ENCODE data around the gene ENDOV. TPM values are rescaled to one million over a fixed set of nuclear protein-coding genes. Genes with fewer than 3 reads are reported as not detected.

The ENDOV gene
- total and polyA plus RNA-seq, 4 donors = 5.7 to 11.9 (median 8.3) TPM

DNA sequence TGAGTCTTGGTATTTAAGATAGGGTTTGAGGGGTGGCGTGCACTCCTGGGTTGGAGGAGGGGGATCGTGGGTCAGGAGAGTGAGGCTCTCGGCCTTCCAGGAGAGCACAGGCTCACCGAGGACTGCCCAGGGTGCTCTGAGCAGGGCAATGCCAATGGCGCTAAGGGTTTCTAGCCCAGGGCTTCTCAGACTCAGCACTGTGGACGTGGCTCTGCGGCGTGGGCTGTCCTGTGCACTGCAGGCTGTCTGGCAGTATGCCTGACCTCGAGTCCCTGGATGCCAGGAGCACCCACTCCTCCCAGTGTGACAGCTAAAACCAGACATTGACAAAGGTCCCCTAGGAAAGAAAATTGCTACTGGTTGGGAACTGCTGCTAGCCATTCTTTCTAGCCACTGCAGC lies 37.2 kb upstream of the ENDOV start:
- Histone ChIP-seq H3K27ac (ENCODE audit: low read depth in 1 of 2, low read length in 2 of 2) (no peak overlapping the region), H3K4me1 (ENCODE audit: control insufficient read depth in 4 of 4, insufficient read depth in 4 of 4, low read length in 3 of 4) (no peaks in the 10 kb centered on the region), H3K36me3 (ENCODE audit: control insufficient read depth in 4 of 4, insufficient read depth in 3 of 4, low read depth in 1 of 4, low read length in 3 of 4) (peaks cover 28 to 96% (median 81%) of the 10 kb centered on the region in 4 donors), H3K4me3 (ENCODE audit: low read depth in 1 of 3, low read length in 3 of 3) (no peak overlapping the region), H3K27me3 (ENCODE audit: control insufficient read depth in 4 of 4, insufficient read depth in 4 of 4, low read length in 3 of 4) (no peaks in the 10 kb centered on the region), H3K9ac (ENCODE audit: low read depth in 1 of 2, low read length in 2 of 2) (no peak overlapping the region), H3K9me3 (ENCODE audit: control insufficient read depth in 4 of 4, low read length in 3 of 4) (no peaks in the 10 kb centered on the region)
- 96% methylated on average over 9 of the region's 9 CpGs for WGBS
- no peak for TF ChIP-seq YY1 (IDR thresholded peaks at IDR 0.05)
- TF ChIP-seq RXRA (IDR thresholded peaks at IDR 0.05) = no peak
- no peak for TF ChIP-seq SP1 (IDR thresholded peaks at IDR 0.05)
- no peak for DNase-seq (ENCODE audit: low spot score)

DNA sequence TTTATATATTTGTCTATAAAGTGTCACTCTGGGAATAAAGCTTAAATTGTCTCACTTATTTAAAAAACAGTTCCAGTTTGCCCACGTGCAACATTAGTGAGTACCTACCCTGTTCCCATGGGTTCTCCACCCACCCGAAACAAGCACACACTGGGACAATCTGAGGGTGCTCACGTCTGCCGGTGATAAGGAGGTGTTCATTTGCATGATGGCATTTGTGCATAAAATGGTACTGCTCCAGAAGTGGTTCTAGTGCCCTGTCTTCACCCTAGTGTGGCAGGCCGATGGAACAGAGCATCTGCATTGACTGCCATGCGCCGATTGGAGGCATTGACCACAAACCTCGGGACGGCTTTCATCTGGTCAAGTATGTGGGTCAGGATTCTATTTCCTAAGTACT lies 35.6 kb upstream of the ENDOV start:
- H3K36me3 ChIP-seq (ENCODE audit: control insufficient read depth in 4 of 4, insufficient read depth in 3 of 4, low read depth in 1 of 4, low read length in 3 of 4) = peaks cover 18 to 98% (median 85%) of the 10 kb centered on the region in 4 donors
- no peaks in the 10 kb centered on the region for H3K27me3 ChIP-seq (ENCODE audit: control insufficient read depth in 4 of 4, insufficient read depth in 4 of 4, low read length in 3 of 4)
- DNase-seq (ENCODE audit: low spot score) = no peak
- no peak for TF ChIP-seq NR2F2 (IDR thresholded peaks at IDR 0.05)
- no peak for TF ChIP-seq RAD21 (IDR thresholded peaks at IDR 0.05)
- TF ChIP-seq FOXA2 (IDR thresholded peaks at IDR 0.05) = no peak
- no peak for TF ChIP-seq HNF4A (conservative IDR thresholded peaks at IDR 0.05)
- TF ChIP-seq, protein P1, sequence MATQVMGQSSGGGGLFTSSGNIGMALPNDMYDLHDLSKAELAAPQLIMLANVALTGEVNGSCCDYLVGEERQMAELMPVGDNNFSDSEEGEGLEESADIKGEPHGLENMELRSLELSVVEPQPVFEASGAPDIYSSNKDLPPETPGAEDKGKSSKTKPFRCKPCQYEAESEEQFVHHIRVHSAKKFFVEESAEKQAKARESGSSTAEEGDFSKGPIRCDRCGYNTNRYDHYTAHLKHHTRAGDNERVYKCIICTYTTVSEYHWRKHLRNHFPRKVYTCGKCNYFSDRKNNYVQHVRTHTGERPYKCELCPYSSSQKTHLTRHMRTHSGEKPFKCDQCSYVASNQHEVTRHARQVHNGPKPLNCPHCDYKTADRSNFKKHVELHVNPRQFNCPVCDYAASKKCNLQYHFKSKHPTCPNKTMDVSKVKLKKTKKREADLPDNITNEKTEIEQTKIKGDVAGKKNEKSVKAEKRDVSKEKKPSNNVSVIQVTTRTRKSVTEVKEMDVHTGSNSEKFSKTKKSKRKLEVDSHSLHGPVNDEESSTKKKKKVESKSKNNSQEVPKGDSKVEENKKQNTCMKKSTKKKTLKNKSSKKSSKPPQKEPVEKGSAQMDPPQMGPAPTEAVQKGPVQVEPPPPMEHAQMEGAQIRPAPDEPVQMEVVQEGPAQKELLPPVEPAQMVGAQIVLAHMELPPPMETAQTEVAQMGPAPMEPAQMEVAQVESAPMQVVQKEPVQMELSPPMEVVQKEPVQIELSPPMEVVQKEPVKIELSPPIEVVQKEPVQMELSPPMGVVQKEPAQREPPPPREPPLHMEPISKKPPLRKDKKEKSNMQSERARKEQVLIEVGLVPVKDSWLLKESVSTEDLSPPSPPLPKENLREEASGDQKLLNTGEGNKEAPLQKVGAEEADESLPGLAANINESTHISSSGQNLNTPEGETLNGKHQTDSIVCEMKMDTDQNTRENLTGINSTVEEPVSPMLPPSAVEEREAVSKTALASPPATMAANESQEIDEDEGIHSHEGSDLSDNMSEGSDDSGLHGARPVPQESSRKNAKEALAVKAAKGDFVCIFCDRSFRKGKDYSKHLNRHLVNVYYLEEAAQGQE (IDR thresholded peaks at IDR 0.05) = no peak
- TF ChIP-seq RXRA (IDR thresholded peaks at IDR 0.05) = no peak
- no peak for TF ChIP-seq YY1 (IDR thresholded peaks at IDR 0.05)
- TF ChIP-seq, protein P2, sequence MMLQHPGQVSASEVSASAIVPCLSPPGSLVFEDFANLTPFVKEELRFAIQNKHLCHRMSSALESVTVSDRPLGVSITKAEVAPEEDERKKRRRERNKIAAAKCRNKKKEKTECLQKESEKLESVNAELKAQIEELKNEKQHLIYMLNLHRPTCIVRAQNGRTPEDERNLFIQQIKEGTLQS (IDR thresholded peaks at IDR 0.05) = no peak
- no peaks in the 10 kb centered on the region for H3K9me3 ChIP-seq (ENCODE audit: control insufficient read depth in 4 of 4, low read length in 3 of 4)
- H3K27ac ChIP-seq (ENCODE audit: low read depth in 1 of 2, low read length in 2 of 2) = no peak overlapping the region
- H3K4me3 ChIP-seq (ENCODE audit: low read depth in 1 of 3, low read length in 3 of 3) = no peak overlapping the region
- 94% methylated on average over 9 of the region's 9 CpGs for WGBS
- H3K4me1 ChIP-seq (ENCODE audit: control insufficient read depth in 4 of 4, insufficient read depth in 4 of 4, low read length in 3 of 4) = no peaks in the 10 kb centered on the region
- no peak overlapping the region for H3K9ac ChIP-seq (ENCODE audit: low read depth in 1 of 2, low read length in 2 of 2)

DNA sequence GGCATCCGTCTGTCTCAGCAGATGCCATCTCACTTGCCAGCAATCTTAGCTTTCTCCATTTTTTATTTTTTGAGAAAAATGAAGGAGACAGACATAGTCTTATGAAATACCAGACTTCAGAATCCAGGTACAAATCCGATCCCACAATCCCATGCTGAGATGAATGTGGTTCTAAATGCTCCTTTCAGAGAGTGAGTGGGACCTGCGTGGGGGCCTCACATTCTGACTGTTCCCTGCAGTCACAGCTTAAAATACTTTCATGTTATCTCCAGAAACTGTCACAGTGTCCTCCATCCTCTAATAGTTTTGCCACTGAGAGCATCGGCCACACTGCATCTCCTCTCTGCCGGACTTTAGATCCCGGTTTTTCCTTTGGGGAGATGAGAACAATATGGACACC lies 34.9 kb upstream of the ENDOV start:
- WGBS = 97% methylated on average over 6 of the region's 6 CpGs
- Histone ChIP-seq H3K27me3 (ENCODE audit: control insufficient read depth in 4 of 4, insufficient read depth in 4 of 4, low read length in 3 of 4) (no peaks in the 10 kb centered on the region), H3K9me3 (ENCODE audit: control insufficient read depth in 4 of 4, low read length in 3 of 4) (no peaks in the 10 kb centered on the region), H3K27ac (ENCODE audit: low read depth in 1 of 2, low read length in 2 of 2) (no peak overlapping the region), H3K4me3 (ENCODE audit: low read depth in 1 of 3, low read length in 3 of 3) (no peak overlapping the region), H3K36me3 (ENCODE audit: control insufficient read depth in 4 of 4, insufficient read depth in 3 of 4, low read depth in 1 of 4, low read length in 3 of 4) (peaks cover 20 to 97% (median 85%) of the 10 kb centered on the region in 4 donors), H3K4me1 (ENCODE audit: control insufficient read depth in 4 of 4, insufficient read depth in 4 of 4, low read length in 3 of 4) (no peaks in the 10 kb centered on the region), H3K9ac (ENCODE audit: low read depth in 1 of 2, low read length in 2 of 2) (no peak overlapping the region)
- DNase-seq (ENCODE audit: low spot score) = no peak
- no peak for TF ChIP-seq FOXA2 (IDR thresholded peaks at IDR 0.05)
- TF ChIP-seq SP1 (IDR thresholded peaks at IDR 0.05) = no peak
- TF ChIP-seq NR2F2 (IDR thresholded peaks at IDR 0.05) = no peak
- no peak for TF ChIP-seq TAF1 (conservative IDR thresholded peaks at IDR 0.05)
- TF ChIP-seq GABPA (IDR thresholded peaks at IDR 0.05 in 1 of 2, conservative IDR thresholded peaks at IDR 0.05 in 1 of 2) = no peak
- TF ChIP-seq, protein P3, sequence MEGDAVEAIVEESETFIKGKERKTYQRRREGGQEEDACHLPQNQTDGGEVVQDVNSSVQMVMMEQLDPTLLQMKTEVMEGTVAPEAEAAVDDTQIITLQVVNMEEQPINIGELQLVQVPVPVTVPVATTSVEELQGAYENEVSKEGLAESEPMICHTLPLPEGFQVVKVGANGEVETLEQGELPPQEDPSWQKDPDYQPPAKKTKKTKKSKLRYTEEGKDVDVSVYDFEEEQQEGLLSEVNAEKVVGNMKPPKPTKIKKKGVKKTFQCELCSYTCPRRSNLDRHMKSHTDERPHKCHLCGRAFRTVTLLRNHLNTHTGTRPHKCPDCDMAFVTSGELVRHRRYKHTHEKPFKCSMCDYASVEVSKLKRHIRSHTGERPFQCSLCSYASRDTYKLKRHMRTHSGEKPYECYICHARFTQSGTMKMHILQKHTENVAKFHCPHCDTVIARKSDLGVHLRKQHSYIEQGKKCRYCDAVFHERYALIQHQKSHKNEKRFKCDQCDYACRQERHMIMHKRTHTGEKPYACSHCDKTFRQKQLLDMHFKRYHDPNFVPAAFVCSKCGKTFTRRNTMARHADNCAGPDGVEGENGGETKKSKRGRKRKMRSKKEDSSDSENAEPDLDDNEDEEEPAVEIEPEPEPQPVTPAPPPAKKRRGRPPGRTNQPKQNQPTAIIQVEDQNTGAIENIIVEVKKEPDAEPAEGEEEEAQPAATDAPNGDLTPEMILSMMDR (IDR thresholded peaks at IDR 0.05; ENCODE audit: low read depth, low read length, missing input control) = no peak
- TF ChIP-seq, protein P4, sequence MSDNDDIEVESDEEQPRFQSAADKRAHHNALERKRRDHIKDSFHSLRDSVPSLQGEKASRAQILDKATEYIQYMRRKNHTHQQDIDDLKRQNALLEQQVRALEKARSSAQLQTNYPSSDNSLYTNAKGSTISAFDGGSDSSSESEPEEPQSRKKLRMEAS (IDR thresholded peaks at IDR 0.05) = no peak
- TF ChIP-seq RAD21 (IDR thresholded peaks at IDR 0.05) = no peak

Measured in liver (tissue), 9 donors.